H1 (cell line): ENCODE results near the gene RCAN2.

Experiments
- BACH1 ChIP-seq: IDR thresholded peaks from 2 replicates; pipeline ENCODE4 v1.6.1; 2012; ENCODE audit warnings: low read length, improper control_type of control experiment
- CHD2 ChIP-seq: IDR thresholded peaks from 2 replicates; pipeline ENCODE4 v1.6.1; 2012; ENCODE audit warnings: low read length, improper control_type of control experiment
- CTCF ChIP-seq, 3 experiments: IDR thresholded peaks; 1 replicate in 2 of 3; 2 replicates in 1 of 3; pipeline versions ENCODE4 v1.5.1 to v1.6.1; 2011; ENCODE audit warnings: low read length in 3 of 3, mild to moderate bottlenecking in 3 of 3, inconsistent platforms in 2 of 3, low read depth in 1 of 3, moderate library complexity in 1 of 3; ENCODE audit not compliant: insufficient read depth in 1 of 3; ENCODE audit errors: control extremely low read depth in 1 of 3
- EZH2 ChIP-seq: fragments of 200-600 bp; sonication (generic); IDR thresholded peaks from 2 replicates; pipeline ENCODE4 v1.7.1; 2012; ENCODE audit warnings: low read depth, mild to moderate bottlenecking, moderate library complexity, low read length, inconsistent platforms; ENCODE audit not compliant: severe bottlenecking
- POLR2AphosphoS5 ChIP-seq: IDR thresholded peaks from 2 replicates; pipeline ENCODE4 v1.6.1; 2011; ENCODE audit warnings: low read depth, low read length
- RBBP5 ChIP-seq: IDR thresholded peaks from 2 replicates; pipeline ENCODE4 v1.7.1; 2012; ENCODE audit warnings: low read depth, mild to moderate bottlenecking, inconsistent platforms, low read length, moderate library complexity, borderline replicate concordance
- RFX5 ChIP-seq: IDR thresholded peaks from 2 replicates; pipeline ENCODE4 v1.6.1; 2011; ENCODE audit warnings: low read depth, low read length, improper control_type of control experiment, borderline replicate concordance
- TAF1 ChIP-seq: IDR thresholded peaks from 2 replicates; pipeline ENCODE4 v1.6.1; 2011; ENCODE audit warnings: mild to moderate bottlenecking, low read depth, low read length
- ZNF274 ChIP-seq: IDR thresholded peaks from 2 replicates; pipeline ENCODE4 v1.7.0; 2012; ENCODE audit warnings: low read length, borderline replicate concordance; ENCODE audit errors: extremely low read depth
- TF ChIP-seq, protein P1 (sequence below): IDR thresholded peaks from 2 replicates; pipeline ENCODE4 v1.6.1; 2011; ENCODE audit warnings: low read length, improper control_type of control experiment

DNA sequence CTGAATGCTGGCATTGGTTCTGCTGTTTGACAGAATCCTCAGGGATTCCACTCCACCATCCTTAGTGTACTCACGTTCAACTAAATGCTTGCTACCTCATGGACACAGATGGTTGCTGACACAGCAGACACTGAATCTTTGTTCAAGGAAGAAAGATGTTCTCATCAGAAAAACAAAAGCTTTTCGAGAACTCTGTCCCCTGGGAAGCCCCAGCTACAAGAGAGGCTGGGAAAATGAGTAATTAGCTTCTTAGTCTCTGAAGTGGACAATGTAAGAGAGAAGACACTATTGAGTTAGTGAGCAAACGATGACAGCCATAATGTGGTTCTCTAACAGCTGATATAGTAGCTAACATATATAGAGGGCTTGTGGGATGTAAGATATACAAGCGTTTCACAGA is 289.5 kb downstream of the RCAN2 start:
- TF ChIP-seq, protein P1, sequence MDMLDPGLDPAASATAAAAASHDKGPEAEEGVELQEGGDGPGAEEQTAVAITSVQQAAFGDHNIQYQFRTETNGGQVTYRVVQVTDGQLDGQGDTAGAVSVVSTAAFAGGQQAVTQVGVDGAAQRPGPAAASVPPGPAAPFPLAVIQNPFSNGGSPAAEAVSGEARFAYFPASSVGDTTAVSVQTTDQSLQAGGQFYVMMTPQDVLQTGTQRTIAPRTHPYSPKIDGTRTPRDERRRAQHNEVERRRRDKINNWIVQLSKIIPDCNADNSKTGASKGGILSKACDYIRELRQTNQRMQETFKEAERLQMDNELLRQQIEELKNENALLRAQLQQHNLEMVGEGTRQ: no peak
- no peak for TF ChIP-seq POLR2AphosphoS5
- no peak for TF ChIP-seq CTCF (IDR thresholded peaks at IDR 0.05; ENCODE audit: control extremely low read depth in 1 of 3, insufficient read depth in 1 of 3, low read depth in 1 of 3, low read length in 3 of 3)
- TF ChIP-seq CHD2: no peak
- no peak for TF ChIP-seq RBBP5
- no peak for TF ChIP-seq ZNF274
- no peak for TF ChIP-seq RFX5
- TF ChIP-seq TAF1: no peak
- no peak for TF ChIP-seq BACH1
- TF ChIP-seq EZH2: no peak
